H1 (cell line): ENCODE data around the gene C16orf95. TPM values are rescaled to one million over a fixed set of nuclear protein-coding genes. Genes with fewer than 3 reads are reported as not detected.
A peak's percentile ranks its signal among the peaks of the same experiment; 100 is the strongest.

Source experiments
- CTCF ChIA-PET: fragments of 300-600 bp; sonication (Branson Sonifier 250); formaldehyde crosslinking; loops from one replicate; lab custom pipeline; 2021; ENCODE audit not compliant: partially characterized antibody; lab: Charles Lee
- POLR2A ChIA-PET: fragments of 300-600 bp; sonication (Branson Sonifier 250); formaldehyde crosslinking; loops from one replicate; lab custom pipeline; 2021; ENCODE audit warnings: inconsistent platforms; ENCODE audit not compliant: partially characterized antibody; lab: Charles Lee
- DNase-seq, 2 experiments: peaks; one replicate each; pipeline versions ENCODE4 v3.0.0 to v3.0.0-alpha.2; 2010 to 2022; ENCODE audit warnings: low spot score in 2 of 2, low read depth in 1 of 2, mixed read lengths in 1 of 2
- FAIRE-seq: peaks from 2 replicates; lab custom pipeline; 2011; peaks lifted over from hg19 to GRCh38; lab: Jason Lieb, UNC
- H2AFZ ChIP-seq: 2 replicates; pipeline ENCODE4 v1.8.1; 2012; ENCODE audit warnings: low read length, inconsistent platforms
- H2AK5ac ChIP-seq: 2 replicates; pipeline ENCODE4 v1.6.1; 2013; ENCODE audit warnings: low read depth, low read length
- H2BK120ac ChIP-seq: replicated peaks from 2 replicates; pipeline ENCODE3; 2013; ENCODE audit warnings: low read depth, low read length, inconsistent platforms
- H2BK12ac ChIP-seq: 2 replicates; pipeline ENCODE4 v1.6.1; 2013; ENCODE audit warnings: low read depth, low read length
- H2BK15ac ChIP-seq: 2 replicates; pipeline ENCODE4 v1.6.1; 2013; ENCODE audit warnings: low read length
- H2BK20ac ChIP-seq: 2 replicates; pipeline ENCODE4 v1.6.1; 2013; ENCODE audit warnings: low read length
- H2BK5ac ChIP-seq: 2 replicates; pipeline ENCODE4 v1.6.1; 2013; ENCODE audit warnings: low read depth, low read length
- H3K14ac ChIP-seq: 2 replicates; pipeline ENCODE4 v1.6.1; 2013; ENCODE audit warnings: inconsistent platforms; ENCODE audit not compliant: insufficient read length
- H3K18ac ChIP-seq: 2 replicates; pipeline ENCODE4 v1.6.1; 2013; ENCODE audit warnings: low read length; ENCODE audit errors: extremely low read depth
- H3K23ac ChIP-seq: 2 replicates; pipeline ENCODE4 v1.6.1; 2013; ENCODE audit warnings: inconsistent platforms; ENCODE audit not compliant: insufficient read length
- H3K23me2 ChIP-seq: 2 replicates; pipeline ENCODE4 v1.6.1; 2013; ENCODE audit warnings: low read depth, low read length
- H3K27ac ChIP-seq: 2 replicates; pipeline ENCODE4 v1.6.1; 2011; ENCODE audit warnings: low read depth, low read length, inconsistent platforms
- H3K27me3 ChIP-seq, 4 experiments: replicated peaks in 1 of 4; 1 replicate in 1 of 4; 2 replicates in 3 of 4; pipeline versions ENCODE4 v1.6.1 to v1.8.1; 2011 to 2013; ENCODE audit warnings: low read length in 3 of 4, mild to moderate bottlenecking in 3 of 4, inconsistent platforms in 2 of 4, mixed read lengths in 2 of 4, moderate library complexity in 1 of 4; ENCODE audit not compliant: control insufficient read depth in 3 of 4, insufficient read depth in 3 of 4; ENCODE audit errors: extremely low read depth in 1 of 4
- H3K36me3 ChIP-seq, 4 experiments: 2 replicates each; pipeline versions ENCODE4 v1.6.1 to v1.8.1; 2011 to 2013; ENCODE audit warnings: mild to moderate bottlenecking in 4 of 4, low read length in 3 of 4, moderate library complexity in 2 of 4, control low read depth in 1 of 4, inconsistent platforms in 1 of 4; ENCODE audit not compliant: insufficient read depth in 4 of 4, control insufficient read depth in 2 of 4
- H3K4ac ChIP-seq: replicated peaks from 2 replicates; pipeline ENCODE3; 2013; ENCODE audit warnings: low read length, low read depth, mixed read lengths, inconsistent platforms; ENCODE audit not compliant: insufficient read length
- H3K4me1 ChIP-seq, 4 experiments: replicated peaks in 1 of 4; 1 replicate in 1 of 4; 2 replicates in 3 of 4; pipeline versions ENCODE4 v1.6.1 to v1.8.1; 2011 to 2013; ENCODE audit warnings: low read length in 3 of 4, inconsistent platforms in 2 of 4, mixed read lengths in 1 of 4; ENCODE audit not compliant: insufficient read depth in 4 of 4, control insufficient read depth in 3 of 4
- H3K4me2 ChIP-seq, 2 experiments: 2 replicates each; pipeline versions ENCODE4 v1.6.1 to v1.8.1; 2011 to 2013; ENCODE audit warnings: low read depth in 2 of 2, low read length in 2 of 2, control low read depth in 1 of 2, inconsistent platforms in 1 of 2, mild to moderate bottlenecking in 1 of 2; ENCODE audit not compliant: insufficient read depth in 1 of 2
- H3K4me3 ChIP-seq, 4 experiments: fragments of 200-600, 300-600 bp in 1 of 4; sonication (generic), shearing (Covaris generic), sonication (Bioruptor Twin) in 1 of 4; 2 replicates each; pipeline versions ENCODE4 v1.5.1 to v1.8.1; 2011 to 2016; ENCODE audit warnings: low read length in 4 of 4, low read depth in 3 of 4, control low read depth in 2 of 4, inconsistent platforms in 2 of 4, mild to moderate bottlenecking in 2 of 4, mixed read lengths in 1 of 4, moderate library complexity in 1 of 4; ENCODE audit not compliant: insufficient read depth in 2 of 4; ENCODE audit errors: extremely low read depth in 1 of 4
- H3K56ac ChIP-seq: replicated peaks from 2 replicates; pipeline ENCODE3; 2013; ENCODE audit warnings: low read depth, mild to moderate bottlenecking, mixed read lengths, low read length, inconsistent platforms; ENCODE audit not compliant: insufficient read length
- H3K79me1 ChIP-seq: 2 replicates; pipeline ENCODE4 v1.6.1; 2013; ENCODE audit warnings: low read depth, low read length, control low read depth
- H3K79me2 ChIP-seq, 2 experiments: 2 replicates each; pipeline versions ENCODE4 v1.6.1 to v1.8.1; 2012 to 2013; ENCODE audit warnings: low read length in 2 of 2, mild to moderate bottlenecking in 2 of 2, inconsistent platforms in 1 of 2; ENCODE audit not compliant: insufficient read depth in 2 of 2, control insufficient read depth in 1 of 2
- H3K9ac ChIP-seq, 4 experiments: replicated peaks in 1 of 4; 1 replicate in 1 of 4; 2 replicates in 3 of 4; pipeline versions ENCODE4 v1.6.1 to v1.8.1; 2011 to 2013; ENCODE audit warnings: low read depth in 3 of 4, low read length in 3 of 4, control low read depth in 2 of 4, mild to moderate bottlenecking in 2 of 4, moderate library complexity in 2 of 4, inconsistent platforms in 1 of 4; ENCODE audit errors: extremely low read depth in 1 of 4
- H3K9me3 ChIP-seq, 2 experiments: 2 replicates each; pipeline versions ENCODE4 v1.6.1 to v1.8.1; 2012 to 2013; ENCODE audit warnings: mild to moderate bottlenecking in 2 of 2, moderate library complexity in 2 of 2, control low read depth in 1 of 2, inconsistent platforms in 1 of 2, low read depth in 1 of 2, low read length in 1 of 2, mixed read lengths in 1 of 2; ENCODE audit not compliant: insufficient read depth in 2 of 2
- H4K20me1 ChIP-seq, 2 experiments: replicated peaks in 1 of 2; 2 replicates each; pipeline versions ENCODE3 to v1.8.1; 2011 to 2013; ENCODE audit warnings: inconsistent platforms in 2 of 2, low read length in 2 of 2, mild to moderate bottlenecking in 1 of 2; ENCODE audit not compliant: insufficient read depth in 2 of 2, control insufficient read depth in 1 of 2
- H4K5ac ChIP-seq: 2 replicates; pipeline ENCODE4 v1.6.1; 2013; ENCODE audit warnings: low read length, low read depth, mixed read lengths, inconsistent platforms; ENCODE audit not compliant: insufficient read length
- H4K8ac ChIP-seq: 2 replicates; pipeline ENCODE4 v1.8.0; 2013; ENCODE audit warnings: mild to moderate bottlenecking, moderate library complexity, low read length, inconsistent platforms; ENCODE audit not compliant: insufficient read depth; ENCODE audit errors: extremely low read depth
- H4K91ac ChIP-seq: replicated peaks from 2 replicates; pipeline ENCODE3; 2013; ENCODE audit warnings: low read length, mixed read lengths, inconsistent platforms; ENCODE audit not compliant: insufficient read length
- CTBP2 ChIP-seq: IDR thresholded peaks from 2 replicates; pipeline ENCODE4 v1.7.0; 2011; ENCODE audit warnings: borderline replicate concordance, mild to moderate bottlenecking, moderate library complexity, mixed read lengths, low read length; ENCODE audit not compliant: insufficient read depth, insufficient read length
- RBBP5 ChIP-seq: IDR thresholded peaks from 2 replicates; pipeline ENCODE4 v1.7.1; 2012; ENCODE audit warnings: low read depth, mild to moderate bottlenecking, inconsistent platforms, low read length, moderate library complexity, borderline replicate concordance
- TBP ChIP-seq: IDR thresholded peaks from 2 replicates; pipeline ENCODE4 v1.6.1; 2011; ENCODE audit warnings: low read depth, low read length, improper control_type of control experiment
- WGBS, 2 experiments: shearing (Covaris generic) in 1 of 2; methylation state at CpG; one replicate each; pipeline versions ENCODE4 v1.1.6 to v1.1.7; 2013 to 2015; ENCODE audit warnings: low lambda C conversion rate in 2 of 2, mixed read lengths in 2 of 2, inconsistent platforms in 1 of 2, low coverage in 1 of 2, missing lambda C conversion rate in 1 of 2; ENCODE audit not compliant: insufficient replicate concordance in 2 of 2, insufficient coverage in 1 of 2, insufficient read length in 1 of 2; ENCODE audit errors: extremely low coverage in 1 of 2, missing lambda C conversion rate in 1 of 2; 5-methylcytosine and 5-hydroxymethylcytosine counted together
- long read RNA-seq, 2 experiments: library from RNA in 1 of 2; library from capped mRNA in 1 of 2; stranded (forward); transcript quantifications; one replicate each; pipeline ENCODE4 v2.0.0, GENCODE V29; 2021; ENCODE audit warnings: inconsistent platforms in 1 of 2
- polyA minus RNA-seq, 3 experiments: library from RNA; depleted of rRNA, polyadenylated mRNA; stranded (reverse); fragments of >200 nt; gene quantifications; 1 replicate in 2 of 3; 2 replicates in 1 of 3; pipeline ENCODE4 v1.2.3, GENCODE V29; 2011
- polyA plus RNA-seq, 7 experiments: library from polyadenylated mRNA; depleted of rRNA in 3 of 7; stranded (reverse) in 5 of 7; unstranded in 2 of 7; fragments of >200 nt in 5 of 7; fragments of 200-250 nt in 2 of 7; gene quantifications; 1 replicate in 5 of 7; 2 replicates in 1 of 7; 4 replicates in 1 of 7; pipeline versions ENCODE4 v1.2.1 to v1.2.3, GENCODE V29; 2011 to 2013; ENCODE audit warnings: missing spikeins in 2 of 7, mixed read lengths in 2 of 7
- total RNA-seq: library from RNA; stranded (reverse); fragmentation: NEBNext Ultra II Directional; extraction: Animal tissue kit (Norgen Biotek cat#: 25700); gene quantifications from 2 replicates; pipeline ENCODE4 v1.2.1, GENCODE V29; 2021
- TF ChIP-seq, protein P1 (sequence below): IDR thresholded peaks from 2 replicates; pipeline ENCODE4 v1.6.1; 2012; ENCODE audit warnings: low read length, inconsistent platforms

C16orf95 gene, protein sequence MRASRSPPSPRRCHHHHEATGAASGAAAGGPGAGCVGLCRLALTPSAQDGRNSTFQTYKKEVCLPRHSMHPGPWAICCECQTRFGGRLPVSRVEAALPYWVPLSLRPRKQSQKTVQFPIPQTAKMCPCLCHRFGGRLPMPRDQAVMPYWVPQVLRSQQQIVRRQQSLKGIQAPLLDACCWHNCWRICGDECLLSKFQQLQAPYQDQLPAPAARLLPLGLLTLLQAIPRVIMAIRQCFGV
- total RNA-seq: 5.4 and 6.0 TPM in 2 replicates
- polyA plus RNA-seq (2011; rRNA removed): 5.0 and 8.4 TPM in 2 replicates
- polyA plus RNA-seq (2011; cell fraction: cytosol; rRNA removed): 4.1 TPM
- 4.6 TPM for polyA plus RNA-seq (2011; cell fraction: nucleus; rRNA removed)
- polyA plus RNA-seq (2012, experiment 1 of 2): 3.8 to 6.0 TPM (median 4.6 TPM) in 4 replicates
- 6.0 TPM for polyA plus RNA-seq (2012, experiment 2 of 2)
- polyA plus RNA-seq (2013, experiment 1 of 2): 4.1 TPM
- 4.7 TPM for polyA plus RNA-seq (2013, experiment 2 of 2)
- polyA minus RNA-seq (2011; rRNA and poly(A)+ RNA removed): 1.6 and 2.3 TPM in 2 replicates
- polyA minus RNA-seq (2011; cell fraction: cytosol; rRNA and poly(A)+ RNA removed): 2.8 TPM
- 4.9 TPM for polyA minus RNA-seq (2011; cell fraction: nucleus; rRNA and poly(A)+ RNA removed)
- long read RNA-seq, experiment 1, partial matches to known transcripts: 0 of 1 reads
- long read RNA-seq, experiment 1, other reads (novel, unspliced or antisense): 0 of 1 reads
- long read RNA-seq, experiment 2, transcript C16orf95-201 (5 exons, 953 nt): major isoform, 6 of 14 reads
- long read RNA-seq, experiment 2, transcript C16orf95-206 (5 exons, 974 nt): minor isoform, 5 of 14 reads
- long read RNA-seq, experiment 2, partial matches to known transcripts: 0 of 14 reads
- long read RNA-seq, experiment 2, other reads (novel, unspliced or antisense): 2 of 14 reads

DNA sequence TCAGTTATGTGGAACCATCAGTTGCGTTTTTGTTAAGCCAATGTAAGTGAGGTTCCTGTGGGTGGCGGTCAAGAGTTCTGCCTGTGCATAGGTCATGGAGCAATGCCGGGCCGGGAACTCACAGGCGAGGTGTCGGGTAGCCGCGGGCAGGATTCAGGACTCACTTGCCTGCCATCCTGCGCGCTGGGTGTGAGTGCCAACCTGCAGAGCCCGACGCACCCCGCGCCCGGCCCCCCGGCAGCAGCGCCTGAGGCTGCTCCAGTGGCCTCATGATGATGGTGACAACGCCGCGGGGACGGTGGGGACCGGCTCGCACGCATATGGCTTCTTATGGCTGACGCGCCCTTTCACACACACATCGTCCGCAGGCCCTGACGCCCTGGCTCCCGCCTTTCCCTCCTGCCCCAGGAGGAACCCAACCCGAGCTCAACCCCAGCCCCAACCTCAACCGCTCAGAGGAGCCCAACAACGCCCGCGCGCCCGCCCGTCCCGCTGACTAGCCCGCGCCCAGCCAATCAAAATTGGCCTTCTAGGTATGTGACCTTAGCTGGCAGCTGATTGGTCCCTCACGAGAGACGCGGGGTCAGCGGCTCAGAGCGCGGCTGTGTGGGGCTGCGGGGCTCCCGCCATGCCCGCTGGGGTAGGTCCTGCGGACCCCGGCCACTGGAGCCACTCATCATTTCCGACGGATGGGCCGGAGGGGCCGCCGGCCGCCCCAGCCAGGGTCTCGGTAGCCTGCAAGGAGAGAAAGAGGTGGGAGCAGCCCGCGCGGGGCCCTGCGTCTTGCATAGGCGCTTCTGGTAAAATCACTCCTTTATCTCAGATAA lies at the start of gene C16orf95:
TSS of gene C16orf95 (minus strand) at position 470 of the 827 bp plus-strand sequence. CDS start at position 320, 150 bp downstream.
- peak; percentile 84 to 99 for DNase-seq
- Histone ChIP-seq H2BK20ac (no peak within 1 kb of the TSS), H3K79me2 (peaks cover 0 to 12% of the 10 kb centered on the region in 2 experiments; a peak in 2 of 4 replicates), H4K5ac (peak within 1 kb of the TSS; percentile 79), H3K23ac (no peak within 1 kb of the TSS), H3K4ac (peak within 1 kb of the TSS; percentile 34), H3K14ac (no peak within 1 kb of the TSS), H3K4me2 (peak within 1 kb of the TSS; percentile 80 to 97), H3K4me1 (peaks cover 0 to 5% (median 3%) of the 10 kb centered on the region in 4 experiments; a peak in 5 of 7 replicates), H3K23me2 (peaks cover 5% of the 10 kb centered on the region; the same call in 1 of the 2 replicates), H3K27ac (peak within 1 kb of the TSS; percentile 88), H4K91ac (peak within 1 kb of the TSS; percentile 85), H4K20me1 (no peaks in the 10 kb centered on the region), H3K36me3 (no peaks in the 10 kb centered on the region; a peak in 1 of 8 replicates), H3K9me3 (no peaks in the 10 kb centered on the region), H3K56ac (peak within 1 kb of the TSS; percentile 95), H2BK5ac (peak within 1 kb of the TSS; percentile 67), H2BK15ac (no peak within 1 kb of the TSS), H2AFZ (peak within 1 kb of the TSS; percentile 47; the same call in 1 of the 2 replicates), H3K9ac (peak within 1 kb of the TSS; percentile 93 to 95 (median 94)), H3K4me3 (peak within 1 kb of the TSS; percentile 77 to 99 (median 94)), H3K18ac (peak within 1 kb of the TSS; percentile 64), H2AK5ac (no peak within 1 kb of the TSS), H3K27me3 (no peaks in the 10 kb centered on the region), H4K8ac (peak within 1 kb of the TSS; percentile 98), H3K79me1 (no peaks in the 10 kb centered on the region), H2BK120ac (no peak within 1 kb of the TSS), H2BK12ac (no peak within 1 kb of the TSS)
- WGBS, 2 experiments: 4% methylated on average over 49 of the region's 64 CpGs; no CpG with 5 or more reads in 1 of the 2 experiments
- ChIA-PET CTCF (interaction anchor here (0.6 to 1.3 kb wide), 5 partner anchors 17 to 124 kb away, joined by 3 to 4 read pairs (median 3); no protein-coding TSS in a partner anchor), POLR2A (interaction anchor here (0.5 to 3.3 kb wide), 16 partner anchors 9 to 261 kb away, joined by 3 to 17 read pairs (median 4); partner anchors contain the start of gene FBXO31)
- no peak for FAIRE-seq
- TF ChIP-seq RBBP5 (peak; percentile 53; the same call in 1 of the 2 replicates), TBP (peak; percentile 72), CTBP2 (peak; percentile 41)
- TF ChIP-seq, protein P1, sequence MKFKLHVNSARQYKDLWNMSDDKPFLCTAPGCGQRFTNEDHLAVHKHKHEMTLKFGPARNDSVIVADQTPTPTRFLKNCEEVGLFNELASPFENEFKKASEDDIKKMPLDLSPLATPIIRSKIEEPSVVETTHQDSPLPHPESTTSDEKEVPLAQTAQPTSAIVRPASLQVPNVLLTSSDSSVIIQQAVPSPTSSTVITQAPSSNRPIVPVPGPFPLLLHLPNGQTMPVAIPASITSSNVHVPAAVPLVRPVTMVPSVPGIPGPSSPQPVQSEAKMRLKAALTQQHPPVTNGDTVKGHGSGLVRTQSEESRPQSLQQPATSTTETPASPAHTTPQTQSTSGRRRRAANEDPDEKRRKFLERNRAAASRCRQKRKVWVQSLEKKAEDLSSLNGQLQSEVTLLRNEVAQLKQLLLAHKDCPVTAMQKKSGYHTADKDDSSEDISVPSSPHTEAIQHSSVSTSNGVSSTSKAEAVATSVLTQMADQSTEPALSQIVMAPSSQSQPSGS: peak; percentile 77; the same call in 1 of the 2 replicates
